H1 (cell line): ENCODE measurements around the gene MAPK11. TPM values are rescaled to one million over a fixed set of nuclear protein-coding genes. Genes with fewer than 3 reads are reported as not detected.

ENCODE experiments used
- BRCA1 ChIP-seq: IDR thresholded peaks from 2 replicates; pipeline ENCODE4 v1.6.1; 2012; ENCODE audit warnings: low read depth, low read length, improper control_type of control experiment
- GABPA ChIP-seq: IDR thresholded peaks from 2 replicates; pipeline ENCODE4 v1.6.1; 2011; ENCODE audit warnings: mild to moderate bottlenecking, low read length, moderate library complexity, borderline replicate concordance; ENCODE audit not compliant: insufficient read depth
- GTF2F1 ChIP-seq: IDR thresholded peaks from 2 replicates; pipeline ENCODE4 v1.6.1; 2012; ENCODE audit warnings: low read depth, low read length, improper control_type of control experiment, borderline replicate concordance
- NANOG ChIP-seq: IDR thresholded peaks from 2 replicates; pipeline ENCODE4 v1.6.1; 2011; ENCODE audit warnings: low read length, low read depth, mild to moderate bottlenecking, inconsistent platforms; ENCODE audit not compliant: insufficient read depth, poor library complexity, severe bottlenecking
- POU5F1 ChIP-seq: IDR thresholded peaks from 2 replicates; pipeline ENCODE4 v1.6.1; 2011; ENCODE audit warnings: low read depth, mild to moderate bottlenecking, low read length, moderate library complexity
- RAD21 ChIP-seq, 2 experiments: IDR thresholded peaks in 1 of 2; conservative IDR thresholded peaks in 1 of 2; 2 replicates each; pipeline ENCODE4 v1.6.1; 2011; ENCODE audit warnings: low read depth in 2 of 2, low read length in 2 of 2, improper control_type of control experiment in 1 of 2, inconsistent platforms in 1 of 2, mild to moderate bottlenecking in 1 of 2, moderate library complexity in 1 of 2
- TBP ChIP-seq: IDR thresholded peaks from 2 replicates; pipeline ENCODE4 v1.6.1; 2011; ENCODE audit warnings: low read depth, low read length, improper control_type of control experiment
- TCF12 ChIP-seq: IDR thresholded peaks from 2 replicates; pipeline ENCODE4 v1.6.1; 2011; ENCODE audit warnings: low read depth, mild to moderate bottlenecking, low read length
- polyA plus RNA-seq, 7 experiments: library from polyadenylated mRNA; depleted of rRNA in 3 of 7; stranded (reverse) in 5 of 7; unstranded in 2 of 7; fragments of >200 nt in 5 of 7; fragments of 200-250 nt in 2 of 7; gene quantifications; 1 replicate in 5 of 7; 2 replicates in 1 of 7; 4 replicates in 1 of 7; pipeline versions ENCODE4 v1.2.1 to v1.2.3, GENCODE V29; 2011 to 2013; ENCODE audit warnings: missing spikeins in 2 of 7, mixed read lengths in 2 of 7
- total RNA-seq: library from RNA; stranded (reverse); fragmentation: NEBNext Ultra II Directional; extraction: Animal tissue kit (Norgen Biotek cat#: 25700); gene quantifications from 2 replicates; pipeline ENCODE4 v1.2.1, GENCODE V29; 2021
- TF ChIP-seq, protein P1 (sequence below): fragments of 300-600 bp; sonication (generic); IDR thresholded peaks from 2 replicates; pipeline ENCODE4 v1.7.1; 2012; ENCODE audit warnings: low read length, moderate library complexity, mild to moderate bottlenecking, inconsistent platforms; ENCODE audit not compliant: insufficient replicate concordance

The MAPK11 gene
- total and polyA plus RNA-seq, 2 of the 8 experiments (the other 6 are each of a cell fraction or from before 2014, with no cell fraction given) = 0.70 to 1.5 TPM

DNA sequence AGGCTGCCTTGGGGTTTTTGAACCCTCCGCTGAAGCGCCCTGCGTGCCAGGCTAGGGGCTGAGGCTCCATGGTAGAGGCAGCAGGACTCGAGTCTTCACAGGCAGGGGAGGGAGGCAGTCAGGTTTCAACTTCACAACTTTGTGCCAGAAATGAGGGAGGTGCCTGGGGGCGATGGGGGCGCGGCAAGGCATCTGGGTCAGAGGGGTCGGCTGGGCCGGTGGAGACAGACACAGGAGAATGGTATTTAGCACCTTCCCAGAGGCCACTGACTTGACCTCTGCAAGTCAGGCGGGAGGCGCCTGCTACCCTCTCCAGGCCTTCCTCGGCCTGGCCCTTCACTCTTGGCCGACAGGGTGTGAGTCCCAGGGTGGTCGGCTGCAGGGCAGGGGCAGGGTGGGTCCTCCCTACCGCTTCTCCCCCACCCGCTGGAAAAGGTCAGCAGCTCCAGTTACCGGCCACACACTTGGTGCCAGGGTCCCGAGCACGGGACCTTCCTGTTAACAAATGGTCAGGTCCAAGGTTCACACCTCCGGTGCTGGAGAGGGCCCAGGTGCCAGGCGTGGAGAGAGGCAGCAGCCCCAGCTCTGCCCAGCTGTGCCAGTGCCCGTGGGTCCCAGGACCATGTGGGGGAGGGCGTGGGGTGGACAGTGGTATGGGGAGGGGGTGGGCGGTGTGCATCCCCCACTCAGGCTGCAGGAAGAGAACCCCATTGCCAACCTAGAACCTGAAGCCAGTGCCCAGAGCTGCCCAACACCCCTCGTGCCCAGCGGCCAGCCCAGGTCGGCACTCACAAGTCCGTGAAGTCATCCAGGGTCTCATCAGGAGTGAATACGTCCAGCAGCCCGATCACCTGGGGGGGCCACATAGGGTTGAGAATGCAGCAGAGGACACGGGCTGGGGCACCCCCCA is 12.5 kb downstream of the MAPK11 start (continued):
- TF ChIP-seq, protein P1, sequence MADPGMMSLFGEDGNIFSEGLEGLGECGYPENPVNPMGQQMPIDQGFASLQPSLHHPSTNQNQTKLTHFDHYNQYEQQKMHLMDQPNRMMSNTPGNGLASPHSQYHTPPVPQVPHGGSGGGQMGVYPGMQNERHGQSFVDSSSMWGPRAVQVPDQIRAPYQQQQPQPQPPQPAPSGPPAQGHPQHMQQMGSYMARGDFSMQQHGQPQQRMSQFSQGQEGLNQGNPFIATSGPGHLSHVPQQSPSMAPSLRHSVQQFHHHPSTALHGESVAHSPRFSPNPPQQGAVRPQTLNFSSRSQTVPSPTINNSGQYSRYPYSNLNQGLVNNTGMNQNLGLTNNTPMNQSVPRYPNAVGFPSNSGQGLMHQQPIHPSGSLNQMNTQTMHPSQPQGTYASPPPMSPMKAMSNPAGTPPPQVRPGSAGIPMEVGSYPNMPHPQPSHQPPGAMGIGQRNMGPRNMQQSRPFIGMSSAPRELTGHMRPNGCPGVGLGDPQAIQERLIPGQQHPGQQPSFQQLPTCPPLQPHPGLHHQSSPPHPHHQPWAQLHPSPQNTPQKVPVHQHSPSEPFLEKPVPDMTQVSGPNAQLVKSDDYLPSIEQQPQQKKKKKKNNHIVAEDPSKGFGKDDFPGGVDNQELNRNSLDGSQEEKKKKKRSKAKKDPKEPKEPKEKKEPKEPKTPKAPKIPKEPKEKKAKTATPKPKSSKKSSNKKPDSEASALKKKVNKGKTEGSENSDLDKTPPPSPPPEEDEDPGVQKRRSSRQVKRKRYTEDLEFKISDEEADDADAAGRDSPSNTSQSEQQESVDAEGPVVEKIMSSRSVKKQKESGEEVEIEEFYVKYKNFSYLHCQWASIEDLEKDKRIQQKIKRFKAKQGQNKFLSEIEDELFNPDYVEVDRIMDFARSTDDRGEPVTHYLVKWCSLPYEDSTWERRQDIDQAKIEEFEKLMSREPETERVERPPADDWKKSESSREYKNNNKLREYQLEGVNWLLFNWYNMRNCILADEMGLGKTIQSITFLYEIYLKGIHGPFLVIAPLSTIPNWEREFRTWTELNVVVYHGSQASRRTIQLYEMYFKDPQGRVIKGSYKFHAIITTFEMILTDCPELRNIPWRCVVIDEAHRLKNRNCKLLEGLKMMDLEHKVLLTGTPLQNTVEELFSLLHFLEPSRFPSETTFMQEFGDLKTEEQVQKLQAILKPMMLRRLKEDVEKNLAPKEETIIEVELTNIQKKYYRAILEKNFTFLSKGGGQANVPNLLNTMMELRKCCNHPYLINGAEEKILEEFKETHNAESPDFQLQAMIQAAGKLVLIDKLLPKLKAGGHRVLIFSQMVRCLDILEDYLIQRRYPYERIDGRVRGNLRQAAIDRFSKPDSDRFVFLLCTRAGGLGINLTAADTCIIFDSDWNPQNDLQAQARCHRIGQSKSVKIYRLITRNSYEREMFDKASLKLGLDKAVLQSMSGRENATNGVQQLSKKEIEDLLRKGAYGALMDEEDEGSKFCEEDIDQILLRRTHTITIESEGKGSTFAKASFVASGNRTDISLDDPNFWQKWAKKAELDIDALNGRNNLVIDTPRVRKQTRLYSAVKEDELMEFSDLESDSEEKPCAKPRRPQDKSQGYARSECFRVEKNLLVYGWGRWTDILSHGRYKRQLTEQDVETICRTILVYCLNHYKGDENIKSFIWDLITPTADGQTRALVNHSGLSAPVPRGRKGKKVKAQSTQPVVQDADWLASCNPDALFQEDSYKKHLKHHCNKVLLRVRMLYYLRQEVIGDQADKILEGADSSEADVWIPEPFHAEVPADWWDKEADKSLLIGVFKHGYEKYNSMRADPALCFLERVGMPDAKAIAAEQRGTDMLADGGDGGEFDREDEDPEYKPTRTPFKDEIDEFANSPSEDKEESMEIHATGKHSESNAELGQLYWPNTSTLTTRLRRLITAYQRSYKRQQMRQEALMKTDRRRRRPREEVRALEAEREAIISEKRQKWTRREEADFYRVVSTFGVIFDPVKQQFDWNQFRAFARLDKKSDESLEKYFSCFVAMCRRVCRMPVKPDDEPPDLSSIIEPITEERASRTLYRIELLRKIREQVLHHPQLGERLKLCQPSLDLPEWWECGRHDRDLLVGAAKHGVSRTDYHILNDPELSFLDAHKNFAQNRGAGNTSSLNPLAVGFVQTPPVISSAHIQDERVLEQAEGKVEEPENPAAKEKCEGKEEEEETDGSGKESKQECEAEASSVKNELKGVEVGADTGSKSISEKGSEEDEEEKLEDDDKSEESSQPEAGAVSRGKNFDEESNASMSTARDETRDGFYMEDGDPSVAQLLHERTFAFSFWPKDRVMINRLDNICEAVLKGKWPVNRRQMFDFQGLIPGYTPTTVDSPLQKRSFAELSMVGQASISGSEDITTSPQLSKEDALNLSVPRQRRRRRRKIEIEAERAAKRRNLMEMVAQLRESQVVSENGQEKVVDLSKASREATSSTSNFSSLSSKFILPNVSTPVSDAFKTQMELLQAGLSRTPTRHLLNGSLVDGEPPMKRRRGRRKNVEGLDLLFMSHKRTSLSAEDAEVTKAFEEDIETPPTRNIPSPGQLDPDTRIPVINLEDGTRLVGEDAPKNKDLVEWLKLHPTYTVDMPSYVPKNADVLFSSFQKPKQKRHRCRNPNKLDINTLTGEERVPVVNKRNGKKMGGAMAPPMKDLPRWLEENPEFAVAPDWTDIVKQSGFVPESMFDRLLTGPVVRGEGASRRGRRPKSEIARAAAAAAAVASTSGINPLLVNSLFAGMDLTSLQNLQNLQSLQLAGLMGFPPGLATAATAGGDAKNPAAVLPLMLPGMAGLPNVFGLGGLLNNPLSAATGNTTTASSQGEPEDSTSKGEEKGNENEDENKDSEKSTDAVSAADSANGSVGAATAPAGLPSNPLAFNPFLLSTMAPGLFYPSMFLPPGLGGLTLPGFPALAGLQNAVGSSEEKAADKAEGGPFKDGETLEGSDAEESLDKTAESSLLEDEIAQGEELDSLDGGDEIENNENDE = no peak
- TF ChIP-seq RAD21 (IDR thresholded peaks at IDR 0.05 in 1 of 2, conservative IDR thresholded peaks at IDR 0.05 in 1 of 2; ENCODE audit: low read depth in 2 of 2, low read length in 2 of 2) (no peak), BRCA1 (no peak), NANOG (no peak), POU5F1 (no peak), GABPA (no peak), TBP (no peak), TCF12 (no peak), GTF2F1 (no peak)
